HEK293T (cell line): ENCODE measurements around the gene FBXL13.

Experiments used
- CTCF ChIA-PET: fragments of 350-600 bp; formaldehyde crosslinking; extraction: SDS; loops from one replicate; lab custom pipeline; 2021; ENCODE audit warnings: antibody characterized with exemption, inconsistent platforms; lab: Yijun Ruan, JAX
- POLR2A ChIA-PET: fragments of 350-600 bp; formaldehyde crosslinking; extraction: SDS; loops from one replicate; lab custom pipeline; 2020; ENCODE audit warnings: antibody characterized with exemption, inconsistent platforms; lab: Yijun Ruan, JAX
- DNase-seq: peaks from one replicate; pipeline ENCODE4 v3.0.0; 2012; ENCODE audit warnings: mixed read lengths; ENCODE audit errors: extremely low spot score
- ARNT ChIP-seq: fragments of 450-650 bp; IDR thresholded peaks from 2 replicates; pipeline ENCODE4 v1.6.1; 2017; ENCODE audit warnings: mild to moderate bottlenecking
- BHLHE40 ChIP-seq: fragments of 450-650 bp; IDR thresholded peaks from 2 replicates; pipeline ENCODE4 v1.6.1; 2016; ENCODE audit warnings: mild to moderate bottlenecking, moderate library complexity, borderline replicate concordance
- CTBP1 ChIP-seq: fragments of 450-650 bp; IDR thresholded peaks from 2 replicates; pipeline ENCODE4 v1.6.1; 2016; ENCODE audit warnings: borderline replicate concordance
- ELF4 ChIP-seq: fragments of 450-650 bp; IDR thresholded peaks from 2 replicates; pipeline ENCODE4 v1.6.1; 2017; ENCODE audit warnings: antibody characterized with exemption
- FOXA1 ChIP-seq: fragments of 450-650 bp; IDR thresholded peaks from 2 replicates; pipeline ENCODE4 v1.6.1; 2016; ENCODE audit warnings: mild to moderate bottlenecking
- FOXK2 ChIP-seq: fragments of 450-650 bp; IDR thresholded peaks from 2 replicates; pipeline ENCODE4 v1.6.1; 2016; ENCODE audit warnings: mild to moderate bottlenecking
- FOXM1 ChIP-seq: fragments of 450-650 bp; IDR thresholded peaks from 2 replicates; pipeline ENCODE4 v1.6.1; 2017; ENCODE audit warnings: mild to moderate bottlenecking, borderline replicate concordance
- HDGF ChIP-seq: fragments of 450-650 bp; IDR thresholded peaks from 2 replicates; pipeline ENCODE4 v1.6.1; 2017; ENCODE audit warnings: antibody characterized with exemption, borderline replicate concordance
- L3MBTL2 ChIP-seq: fragments of 450-650 bp; conservative IDR thresholded peaks from 2 replicates; pipeline ENCODE4 v1.6.1; 2016; ENCODE audit warnings: mild to moderate bottlenecking
- LEF1 ChIP-seq: fragments of 450-650 bp; IDR thresholded peaks from 2 replicates; pipeline ENCODE4 v1.6.1; 2017; ENCODE audit warnings: mild to moderate bottlenecking, borderline replicate concordance
- NFRKB ChIP-seq: fragments of 450-650 bp; IDR thresholded peaks from 2 replicates; pipeline ENCODE4 v1.6.1; 2016; ENCODE audit warnings: mild to moderate bottlenecking, moderate library complexity
- PKNOX1 ChIP-seq: fragments of 450-650 bp; IDR thresholded peaks from 2 replicates; pipeline ENCODE4 v1.6.1; 2016
- SP1 ChIP-seq: fragments of 450-650 bp; IDR thresholded peaks from 2 replicates; pipeline ENCODE4 v1.6.1; 2017
- SUZ12 ChIP-seq: fragments of 450-650 bp; IDR thresholded peaks from 2 replicates; pipeline ENCODE4 v1.6.1; 2016; ENCODE audit warnings: mild to moderate bottlenecking
- TARDBP ChIP-seq: fragments of 450-650 bp; IDR thresholded peaks from 2 replicates; pipeline ENCODE4 v1.6.1; 2016
- ZNF384 ChIP-seq: fragments of 450-650 bp; IDR thresholded peaks from 2 replicates; pipeline ENCODE4 v1.6.1; 2016

Gene FBXL13

GRCh38 chr7:102934701-102935100 lies 139.9 kb downstream of the FBXL13 start:
- ChIA-PET POLR2A (no interaction called here), CTCF (no interaction called here)
- TF ChIP-seq BHLHE40, result no peak
- no peak for TF ChIP-seq LEF1
- no peak for TF ChIP-seq FOXK2
- no peak for TF ChIP-seq ZNF384
- no peak for TF ChIP-seq L3MBTL2
- TF ChIP-seq CTBP1, result no peak

GRCh38 chr7:102934239-102934638 lies 140.4 kb downstream of the FBXL13 start:
- DNase-seq, result no peak
- CTCF ChIA-PET, result no interaction called here
- POLR2A ChIA-PET, result no interaction called here
- TF ChIP-seq LEF1, result no peak
- no peak for TF ChIP-seq PKNOX1
- no peak for TF ChIP-seq CTBP1
- TF ChIP-seq FOXK2, result no peak
- TF ChIP-seq BHLHE40, result no peak
- TF ChIP-seq TARDBP, result no peak
- TF ChIP-seq ARNT, result no peak
- no peak for TF ChIP-seq ZNF384
- no peak for TF ChIP-seq ELF4
- no peak for TF ChIP-seq L3MBTL2
- no peak for TF ChIP-seq NFRKB
- no peak for TF ChIP-seq SP1
- TF ChIP-seq SUZ12, result no peak

More at GRCh38 chr7:102934701-102935100, 139.9 kb downstream of the FBXL13 start:
- DNase-seq, result no peak

- POLR2A ChIA-PET, result no interaction called here
These were observed 140.8 kb downstream of the FBXL13 start for GRCh38 chr7:102933763-102934162.

GRCh38 chr7:102931757-102932156 lies 142.8 kb downstream of the FBXL13 start:
- TF ChIP-seq SUZ12 (no peak), ELF4 (no peak), L3MBTL2 (no peak), LEF1 (no peak), CTBP1 (no peak), BHLHE40 (no peak), PKNOX1 (no peak), HDGF (no peak), TARDBP (no peak), SP1 (no peak), ARNT (no peak), ZNF384 (no peak)
- no peak for DNase-seq
- ChIA-PET POLR2A (no interaction called here), CTCF (no interaction called here)

More at GRCh38 chr7:102933763-102934162, 140.8 kb downstream of the FBXL13 start:
- TF ChIP-seq ARNT (no peak), CTBP1 (no peak), ELF4 (no peak), FOXM1 (no peak), FOXA1 (no peak), PKNOX1 (no peak), SP1 (no peak), L3MBTL2 (no peak), HDGF (no peak), SUZ12 (no peak), BHLHE40 (no peak), FOXK2 (no peak)
- DNase-seq, result no peak
- CTCF ChIA-PET, result no interaction called here

GRCh38 chr7:102927312-102927933 lies 147.2 kb downstream of the FBXL13 start:
- ChIA-PET POLR2A (no interaction called here), CTCF (interaction anchor here (0.7 kb wide), 1 partner anchor 135 kb away, joined by 4 read pairs; no protein-coding TSS in a partner anchor)
- TF ChIP-seq NFRKB, result no peak
- no peak for TF ChIP-seq ARNT
- no peak for TF ChIP-seq TARDBP
- no peak for TF ChIP-seq L3MBTL2
- no peak for TF ChIP-seq SUZ12
- TF ChIP-seq LEF1, result no peak
- TF ChIP-seq ZNF384, result no peak
- TF ChIP-seq ELF4, result no peak
- no peak for TF ChIP-seq PKNOX1
- no peak for TF ChIP-seq FOXA1
- no peak for TF ChIP-seq SP1
- no peak for TF ChIP-seq CTBP1
- no peak for TF ChIP-seq BHLHE40
- TF ChIP-seq HDGF, result no peak
- TF ChIP-seq FOXM1, result no peak
- TF ChIP-seq FOXK2, result no peak
- DNase-seq, result no peak
